HG03558 (cell line): Measurements from ENCODE around the gene HERC2.
"Not testable (repeated sequence)": the region's sequence is repeated elsewhere in the genome, so short reads cannot be mapped to it uniquely, and the experiment has no call there.

Experiments
- ATAC-seq: cut with Tn5 transposase; IDR thresholded peaks from one replicate; pipeline ENCODE4 v1.9.1; 2021; ENCODE audit warnings: moderate number of reproducible peaks; ENCODE audit not compliant: unreplicated experiment; ENCODE audit errors: extremely low read depth

The HERC2 gene

DNA sequence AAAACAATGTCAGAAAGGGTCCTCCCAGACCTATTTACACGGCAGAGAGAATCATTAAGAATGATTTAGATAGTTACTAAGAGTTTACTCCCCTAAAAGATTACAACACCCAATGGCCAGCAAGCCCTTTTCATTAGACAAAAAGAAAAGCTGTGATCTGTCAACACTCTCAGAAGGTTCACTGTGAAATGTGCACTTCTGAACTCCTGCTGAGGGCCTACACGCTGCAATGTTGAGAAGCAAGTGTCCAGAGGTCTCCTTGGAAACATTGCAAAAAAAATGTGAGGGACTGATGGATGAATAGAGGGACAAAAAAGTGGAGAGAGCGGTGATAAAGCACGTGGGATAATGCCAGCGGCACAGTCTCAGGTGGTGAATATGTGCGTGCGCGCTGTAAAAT lies 35.3 kb downstream of the HERC2 start:
- ATAC-seq: not testable (repeated sequence)

DNA sequence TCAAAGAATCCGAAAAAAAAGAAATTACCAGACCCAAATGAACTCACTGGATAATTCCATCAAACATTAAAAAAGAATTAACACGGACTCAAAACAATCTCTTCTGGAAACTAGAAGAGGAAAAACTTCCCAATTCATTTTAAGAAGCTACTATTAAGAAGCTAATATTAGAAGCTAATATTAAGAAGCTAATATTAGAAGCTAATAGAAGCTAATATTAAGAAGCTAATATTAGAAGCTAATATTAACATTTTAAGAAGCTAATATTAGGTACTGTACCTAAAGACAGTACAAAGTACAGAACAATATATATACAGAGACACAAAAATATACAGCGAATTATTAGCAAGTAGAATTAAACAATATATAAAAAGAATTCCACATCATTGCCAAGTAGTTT lies 35.9 kb downstream of the HERC2 start:
- ATAC-seq: no peak

DNA sequence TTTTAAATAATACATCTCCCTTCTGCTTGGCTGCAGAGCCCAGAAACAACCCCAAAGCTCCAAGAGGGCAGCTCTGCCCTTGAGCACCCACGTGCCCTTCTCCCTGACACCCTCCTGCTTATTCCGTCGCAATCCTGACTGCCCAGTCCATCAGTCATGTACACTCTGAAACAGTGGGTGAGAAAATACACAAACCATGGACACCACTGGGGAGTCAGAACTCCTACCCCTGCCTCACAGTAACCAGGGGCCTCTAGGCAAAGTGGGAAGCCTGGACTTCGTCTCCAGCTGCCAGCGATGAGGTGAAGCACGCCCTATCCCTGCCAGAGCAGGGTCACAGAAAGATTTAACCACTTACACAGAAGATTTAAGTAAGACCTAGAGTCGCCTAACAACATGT lies 40.1 kb downstream of the HERC2 start:
- ATAC-seq: no peak

DNA sequence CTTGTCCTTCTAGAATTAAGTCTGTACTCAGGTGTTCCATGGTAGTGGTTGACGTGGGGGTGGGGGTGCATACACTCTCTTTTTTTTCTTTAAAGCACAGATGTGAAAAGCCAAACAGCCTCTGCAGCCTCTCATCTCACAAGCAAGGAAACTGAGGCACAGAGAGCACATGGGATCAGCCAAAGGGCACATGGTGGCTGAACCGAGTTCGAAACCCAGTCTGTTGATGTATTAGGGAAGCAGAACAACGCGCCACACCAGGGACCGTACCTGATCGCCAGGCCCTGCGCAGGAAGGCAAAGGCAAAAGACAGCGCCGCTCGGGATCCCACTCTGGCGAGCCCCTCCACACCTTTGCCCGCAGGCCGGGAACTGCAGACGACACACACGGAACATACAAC lies 47.3 kb downstream of the HERC2 start:
- no peak for ATAC-seq

DNA sequence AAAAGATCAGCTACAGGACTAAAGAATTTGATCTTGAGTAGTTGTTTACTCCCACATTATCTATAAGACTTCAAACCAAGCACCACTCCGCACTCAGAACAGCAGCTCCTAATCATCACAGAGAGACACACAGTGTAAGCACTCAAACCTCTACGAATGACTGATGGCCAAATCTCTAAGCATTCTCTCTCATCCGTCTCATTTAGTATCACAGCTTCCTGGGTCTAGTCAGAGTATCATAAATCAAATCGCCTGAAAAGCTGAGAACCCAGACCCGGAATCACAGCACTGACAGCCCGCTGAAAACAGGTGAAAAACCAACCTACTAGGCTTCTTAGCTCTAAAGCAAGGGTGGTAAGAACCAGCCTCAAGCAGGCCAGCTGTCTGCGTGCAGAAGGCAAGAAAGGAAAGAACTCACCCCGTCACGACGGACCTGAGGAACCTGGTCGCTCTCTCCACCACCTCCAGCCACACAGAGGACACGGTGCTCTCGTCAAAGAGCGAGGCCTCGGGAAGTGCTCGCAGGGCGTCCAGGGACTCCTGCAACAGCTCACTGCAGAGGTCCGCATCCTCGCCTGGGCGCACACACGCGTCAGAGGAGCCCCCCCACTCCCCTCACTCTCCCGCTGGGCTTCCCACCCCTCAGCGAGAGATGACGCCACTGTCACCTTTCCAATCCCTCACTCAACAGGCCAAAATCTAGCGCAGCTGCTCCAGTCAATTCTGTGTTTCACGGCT lies 47.9 kb downstream of the HERC2 start:
- no peak for ATAC-seq

DNA sequence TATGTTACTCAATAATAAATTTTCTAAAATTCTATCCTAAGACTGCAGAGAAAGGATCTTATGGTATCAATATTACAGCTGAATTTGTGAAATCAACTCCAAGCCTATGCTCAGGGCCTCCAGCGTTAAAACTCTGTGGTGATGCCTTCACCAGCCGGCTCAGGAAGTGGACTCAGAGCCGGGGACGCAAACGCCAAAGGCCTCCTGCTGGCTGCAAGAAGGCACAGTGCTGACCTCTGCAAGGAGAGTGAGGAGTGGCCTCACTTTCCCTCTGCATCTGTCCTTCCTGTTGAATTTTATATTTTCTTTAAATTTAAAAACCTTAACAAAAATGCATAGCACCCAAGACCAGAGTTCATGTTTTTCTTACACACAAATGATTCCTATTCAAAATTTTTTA lies 48.5 kb downstream of the HERC2 start:
- no peak for ATAC-seq

DNA sequence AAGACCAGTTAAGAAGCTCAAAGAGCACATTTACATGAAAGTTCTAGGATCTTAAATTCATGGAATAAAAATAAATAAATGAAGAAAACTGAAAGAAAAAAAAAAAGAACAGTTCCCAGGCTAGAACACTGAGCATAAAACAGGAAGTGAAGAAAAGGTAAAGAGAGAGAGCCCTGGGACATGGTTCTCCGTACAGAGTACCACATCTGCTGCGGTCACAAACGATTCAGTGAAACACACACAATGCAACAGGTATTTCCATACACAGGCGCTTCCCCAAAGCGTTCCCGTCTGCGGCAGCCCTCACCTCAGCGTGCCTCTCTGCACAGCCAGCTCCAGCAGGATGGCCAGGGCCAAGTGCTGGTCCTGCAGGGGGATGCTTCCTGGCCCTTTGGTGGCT lies 49.4 kb downstream of the HERC2 start:
- no peak for ATAC-seq

DNA sequence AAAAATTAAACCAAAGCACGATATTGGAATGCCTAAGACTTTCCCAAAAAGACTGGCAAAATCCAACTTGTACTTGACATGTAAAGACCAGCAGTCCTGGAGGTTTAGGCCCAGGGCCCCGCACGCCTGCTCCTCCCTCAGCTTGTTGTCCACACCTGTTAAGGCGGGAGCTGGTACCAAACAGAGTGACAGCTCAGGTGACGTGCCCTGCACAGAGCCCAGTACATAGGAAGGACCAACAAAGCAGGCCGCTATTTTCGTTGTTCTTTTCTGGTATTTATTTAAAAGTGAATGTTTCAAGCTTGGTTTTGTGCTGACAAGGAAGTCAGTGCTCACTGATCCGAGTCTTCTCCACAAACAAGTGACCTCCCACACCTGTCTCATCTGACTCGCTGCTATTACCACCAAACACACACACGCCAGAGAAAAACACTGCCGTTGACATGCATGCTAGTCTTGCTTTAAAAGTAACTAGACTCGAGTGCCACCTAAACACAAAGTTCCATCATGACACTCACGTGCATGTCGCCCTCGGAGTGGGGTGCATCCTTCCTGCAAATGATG lies 50.2 kb downstream of the HERC2 start:
- ATAC-seq: no peak

DNA sequence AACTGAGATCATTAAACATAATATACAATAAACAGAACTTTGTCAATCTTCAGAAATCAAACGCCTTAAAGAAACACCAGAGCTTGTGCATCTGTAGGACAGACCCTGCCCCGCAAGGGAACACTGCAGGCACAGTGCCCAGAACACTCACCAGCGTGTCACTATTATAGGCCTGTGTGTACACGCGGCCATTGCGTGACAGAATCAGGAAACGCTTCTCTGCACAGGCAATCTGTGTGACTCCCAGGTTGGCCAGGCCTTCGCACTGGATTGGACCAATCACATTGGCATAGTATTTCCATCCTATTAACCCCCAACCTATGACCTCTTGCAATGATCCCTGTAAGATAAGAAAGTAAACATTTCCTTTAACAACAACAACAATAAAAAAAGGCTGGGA lies 52.9 kb downstream of the HERC2 start:
- no peak for ATAC-seq

DNA sequence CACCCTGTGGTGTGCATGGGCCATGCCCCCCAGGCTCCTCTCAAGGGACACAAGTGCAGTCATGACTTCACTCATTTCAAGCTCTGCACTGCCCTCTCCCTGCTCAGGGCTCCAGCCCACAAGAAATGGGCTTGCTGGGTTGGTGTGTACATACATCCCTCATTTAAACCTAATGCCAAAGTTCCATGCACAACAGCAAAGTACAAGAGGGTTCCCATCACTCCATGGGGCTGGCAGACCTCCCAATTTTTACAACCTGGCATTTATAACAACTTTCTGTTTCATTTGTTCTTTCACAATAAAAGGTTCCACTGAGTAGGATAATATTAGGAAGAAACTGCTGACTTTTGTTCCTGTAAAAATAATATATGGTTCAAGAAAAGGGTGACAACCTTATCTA lies 54.3 kb downstream of the HERC2 start:
- ATAC-seq: no peak

DNA sequence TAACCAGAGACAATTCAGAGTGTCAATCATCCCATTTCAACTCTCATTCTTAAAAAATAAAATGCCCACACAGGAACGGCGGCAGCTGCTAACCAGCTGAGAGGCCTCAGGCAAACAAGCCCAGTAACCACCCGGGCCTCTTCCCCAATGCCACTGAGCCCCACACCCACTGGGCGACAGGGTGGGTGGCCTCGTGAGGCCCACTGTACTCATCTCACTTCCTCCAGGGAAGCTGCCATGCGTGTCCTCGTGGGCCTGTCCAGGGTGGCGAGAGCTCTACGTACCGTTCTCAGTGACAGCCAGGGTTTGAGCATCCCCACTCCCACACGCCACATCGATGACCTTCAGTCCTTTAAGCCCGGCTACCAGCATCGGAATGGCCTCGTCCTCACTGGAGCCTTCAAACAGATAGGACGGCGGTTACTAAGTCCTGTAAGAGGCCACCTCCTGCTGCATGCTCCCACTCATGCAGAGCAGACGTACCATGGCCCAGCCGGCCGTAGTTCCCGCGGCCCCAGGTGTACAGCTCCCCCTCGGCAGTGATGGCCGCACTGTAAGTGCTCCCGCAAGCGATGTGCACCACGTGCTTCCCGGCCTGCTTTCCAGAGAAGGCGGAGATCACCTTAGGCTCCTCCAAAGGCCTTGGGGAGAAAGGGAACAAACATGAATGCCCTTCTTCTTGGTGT lies 56.5 kb downstream of the HERC2 start:
- no peak for ATAC-seq

DNA sequence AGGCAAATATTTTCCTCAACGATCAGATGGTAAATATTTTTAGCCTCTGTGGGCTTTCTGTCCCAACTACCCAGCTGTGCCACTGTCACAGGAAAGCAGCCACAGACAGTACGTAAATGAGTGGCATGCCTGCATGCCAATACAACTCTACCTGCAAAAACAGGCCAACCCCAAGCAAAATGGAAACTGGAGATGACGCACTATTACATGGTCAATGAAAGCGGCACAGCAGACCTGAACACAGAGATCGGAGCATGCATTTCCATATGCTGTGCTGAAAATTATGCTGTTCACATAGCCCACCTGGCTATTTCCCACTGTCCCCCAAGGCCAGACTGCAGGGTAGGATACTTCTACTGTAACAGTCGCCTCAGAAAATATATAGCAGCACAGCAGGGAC lies 57.8 kb downstream of the HERC2 start:
- no peak for ATAC-seq

DNA sequence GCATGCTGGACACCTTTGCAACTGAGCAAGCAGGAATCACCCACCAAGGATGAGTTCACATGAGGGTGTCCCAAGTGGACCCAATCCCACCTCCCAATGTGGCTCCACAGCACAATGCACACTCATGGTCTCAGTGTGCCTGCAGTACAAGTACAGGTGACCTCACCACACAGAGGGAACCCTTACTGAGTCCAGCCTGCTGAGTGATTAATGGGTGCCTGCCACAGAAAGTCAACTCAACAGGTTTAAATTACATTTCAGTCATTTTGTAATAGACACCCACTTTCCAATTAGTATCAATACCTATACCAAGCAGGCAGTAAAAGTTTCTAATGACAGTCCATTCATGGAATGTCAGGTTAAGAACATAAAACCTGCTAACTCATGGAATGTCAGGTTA lies 59.5 kb downstream of the HERC2 start:
- ATAC-seq: no peak

DNA sequence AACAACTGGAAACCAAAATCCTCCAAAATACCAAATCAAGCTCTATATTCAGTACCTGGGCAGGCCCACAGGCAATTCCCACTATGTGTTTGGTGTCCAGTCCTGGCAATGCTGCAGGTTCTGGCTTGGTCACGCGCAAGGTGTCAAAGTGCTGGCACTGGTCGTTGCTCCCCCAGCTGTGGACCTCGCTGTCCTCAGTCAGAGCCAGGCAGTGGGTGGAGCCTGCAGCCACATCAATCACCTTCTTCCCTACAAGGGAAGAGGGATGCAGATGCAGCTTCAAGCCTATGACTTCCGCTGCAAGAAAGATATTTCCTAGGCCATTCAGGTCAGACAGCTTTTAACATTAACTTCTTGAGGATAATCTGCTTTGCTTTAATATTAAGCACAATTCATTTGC lies 61.3 kb downstream of the HERC2 start:
- ATAC-seq: no peak

DNA sequence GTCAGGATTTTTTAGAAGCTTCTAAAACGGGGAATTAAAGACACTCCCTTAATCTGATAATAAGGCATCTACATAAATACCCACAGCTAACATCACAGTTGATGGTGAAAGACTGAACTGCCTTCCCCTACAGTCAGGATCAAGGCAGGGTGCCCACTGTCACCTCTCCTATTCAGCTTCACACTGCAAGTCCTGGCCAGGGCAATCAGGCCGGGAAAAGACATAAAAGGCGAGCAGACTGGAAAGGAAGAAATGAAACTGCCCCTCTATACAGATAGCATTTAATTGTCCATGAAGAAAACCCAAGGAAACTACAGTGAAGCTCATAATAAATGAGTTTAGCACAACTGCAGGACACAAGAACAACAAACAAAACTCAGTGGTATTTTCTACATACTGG lies 61.7 kb downstream of the HERC2 start:
- no peak for ATAC-seq

DNA sequence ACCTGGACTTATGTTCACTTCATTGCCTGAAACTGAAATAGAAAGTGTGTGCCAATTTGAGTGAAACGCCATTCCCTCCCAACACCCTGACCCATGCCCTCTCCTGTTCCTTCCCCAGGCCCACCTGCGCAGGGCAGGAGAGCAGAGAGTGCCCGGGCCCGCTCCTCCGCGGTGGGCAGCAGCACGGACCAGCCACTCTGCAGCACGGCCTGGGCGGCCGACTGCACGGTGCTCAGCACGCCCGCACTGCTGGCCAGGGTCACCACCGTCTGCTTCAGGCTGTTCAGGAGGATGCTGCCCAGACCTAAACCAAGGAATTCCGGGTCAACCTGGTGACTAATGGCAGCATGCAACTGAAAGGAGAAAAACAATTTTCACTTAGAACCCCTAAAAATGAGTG lies 66.0 kb downstream of the HERC2 start:
- ATAC-seq: no peak

DNA sequence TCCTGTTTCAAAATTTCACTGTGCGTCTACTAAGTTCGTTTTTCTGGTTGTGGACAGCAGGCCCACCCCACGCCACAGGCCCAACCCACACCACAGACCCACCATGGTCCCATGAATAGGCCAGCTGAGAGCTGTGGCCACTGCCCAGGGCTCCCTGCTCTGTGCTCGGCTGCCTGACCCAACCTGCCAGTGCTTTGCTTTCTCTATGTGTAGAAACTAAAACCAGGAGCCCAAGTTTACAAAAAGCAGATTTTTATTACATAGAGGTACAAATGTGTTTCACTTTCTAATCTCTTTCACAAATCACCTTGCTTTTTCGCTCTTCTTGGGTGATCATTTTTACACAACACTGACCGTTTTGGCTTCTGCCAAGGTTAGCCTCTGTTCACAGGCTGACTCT lies 69.1 kb downstream of the HERC2 start:
- no peak for ATAC-seq

DNA sequence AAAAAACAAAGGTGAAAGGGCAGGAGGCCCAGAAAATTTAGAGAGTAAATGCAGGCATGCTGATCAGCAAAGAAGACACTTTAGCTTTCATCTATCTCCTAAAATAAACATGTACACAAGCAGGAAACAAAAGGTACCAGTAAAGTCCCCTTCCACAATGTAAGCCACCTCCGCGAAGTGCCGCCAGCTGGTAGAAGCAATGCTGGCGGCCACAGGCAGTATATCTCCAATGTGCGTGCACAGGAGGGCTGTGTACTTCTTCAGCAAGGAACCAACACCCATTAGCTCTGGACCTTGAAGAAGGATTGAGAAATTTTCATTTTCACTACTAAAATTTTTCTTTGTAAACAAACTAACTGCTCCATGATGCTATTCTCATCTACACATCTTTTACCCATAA lies 75.4 kb downstream of the HERC2 start:
- no peak for ATAC-seq

DNA sequence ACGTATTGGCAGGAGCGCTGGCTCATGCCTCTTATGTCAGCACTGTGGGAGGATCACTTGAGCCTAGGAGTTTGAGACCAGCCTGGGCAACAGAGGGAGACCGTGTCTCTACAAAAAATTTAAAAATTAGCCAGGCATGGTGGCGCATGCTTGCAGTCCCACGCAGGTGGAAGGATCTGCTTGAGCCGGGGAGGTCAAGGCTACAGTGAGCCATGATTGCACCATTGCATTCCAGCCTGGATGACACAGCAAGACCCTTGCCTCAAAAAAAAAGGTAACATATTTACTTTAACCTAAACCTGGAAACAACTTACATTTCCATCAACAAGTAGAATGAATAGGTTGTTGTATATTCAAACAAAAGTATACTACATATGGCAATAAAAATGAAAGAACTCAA lies 78.1 kb downstream of the HERC2 start:
- no peak for ATAC-seq

DNA sequence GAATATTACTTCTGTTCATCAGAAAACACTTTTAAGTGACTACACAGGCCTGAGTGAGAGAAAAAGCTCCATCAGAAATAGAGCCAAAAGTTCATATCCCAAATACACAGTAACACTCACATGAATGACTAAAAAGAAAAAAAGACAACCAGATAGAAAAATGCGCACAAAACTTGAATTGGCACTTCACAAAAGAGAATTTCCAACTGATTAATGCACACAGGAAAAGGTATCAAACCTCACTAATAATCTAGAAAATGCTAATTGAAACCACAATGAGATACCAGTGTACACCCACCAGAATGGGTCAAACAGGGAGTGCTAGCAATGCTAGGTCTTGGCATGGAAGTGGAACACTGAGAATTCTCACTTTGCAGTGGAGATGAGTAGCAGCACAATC lies 78.6 kb downstream of the HERC2 start:
- no peak for ATAC-seq

DNA sequence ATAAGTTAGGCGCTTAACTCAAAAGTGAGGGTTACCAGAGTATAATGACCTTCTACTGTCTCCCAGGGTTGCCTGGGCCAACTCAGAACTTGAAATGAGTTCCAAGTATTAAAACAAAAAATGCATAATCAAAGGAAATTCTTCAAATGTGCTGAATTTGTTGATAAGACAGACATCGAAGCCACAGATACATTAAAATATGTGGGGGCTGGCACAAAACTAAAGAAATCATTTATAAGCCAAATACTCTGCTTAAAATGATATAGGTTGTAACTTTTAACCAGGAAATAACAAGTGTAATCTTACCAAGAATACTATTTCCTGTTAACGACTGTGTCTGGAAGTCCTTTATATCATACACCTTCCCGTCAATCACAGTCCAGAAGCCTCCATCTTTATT lies 83.7 kb downstream of the HERC2 start:
- ATAC-seq: not testable (repeated sequence)

DNA sequence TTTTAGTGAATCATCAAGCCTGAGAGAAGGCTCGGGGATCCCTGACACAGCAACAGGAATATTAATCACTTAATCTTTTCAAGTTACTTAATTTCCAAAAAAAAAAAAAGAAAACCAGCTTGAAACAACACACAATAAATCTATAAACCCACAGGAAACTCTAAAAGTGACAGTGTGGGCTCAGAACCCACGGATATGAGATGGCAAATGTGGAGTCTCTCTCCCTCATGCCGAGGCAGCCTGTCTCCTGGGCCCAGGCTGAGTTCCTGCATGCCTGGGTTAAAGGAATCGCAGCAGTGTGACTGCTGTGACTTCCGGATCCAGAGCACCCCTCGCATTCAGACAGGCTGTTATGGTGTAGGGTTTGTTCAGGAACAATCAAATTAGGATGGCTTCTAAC lies 90.2 kb downstream of the HERC2 start:
- ATAC-seq: not testable (repeated sequence)
